K562 (cell line): ENCODE results near the gene CCDC18. TPM values are rescaled to one million over a fixed set of nuclear protein-coding genes. Genes with fewer than 3 reads are reported as not detected.
A peak's percentile ranks its signal among the peaks of the same experiment; 100 is the strongest.

ENCODE experiments used
- BRD9 ChIP-seq: fragments of 450-650 bp; IDR thresholded peaks from 2 replicates; pipeline ENCODE4 v1.6.1; 2018; ENCODE audit warnings: low read depth; ENCODE audit not compliant: partially characterized antibody
- CREM ChIP-seq: IDR thresholded peaks from 2 replicates; pipeline ENCODE4 v1.6.1; 2014; ENCODE audit warnings: antibody characterized with exemption, low read depth
- ETV5 ChIP-seq: sonication (generic); formaldehyde crosslinking; IDR thresholded peaks from 2 replicates; pipeline ENCODE4 v1.4.0; 2020; ENCODE audit warnings: low read depth, mild to moderate bottlenecking, missing genetic modification reagents
- HDAC1 ChIP-seq, 2 experiments: fragments of 450-650 bp; IDR thresholded peaks; 2 replicates each; pipeline ENCODE4 v1.6.1; 2016 to 2017; ENCODE audit warnings: inconsistent platforms in 1 of 2, mild to moderate bottlenecking in 1 of 2, moderate library complexity in 1 of 2
- KAT7 ChIP-seq: sonication (generic); formaldehyde crosslinking; IDR thresholded peaks from 2 replicates; pipeline ENCODE4 v1.8.0; 2022; ENCODE audit warnings: missing genetic modification reagents, mild to moderate bottlenecking, borderline replicate concordance
- LEF1 ChIP-seq: fragments of 450-650 bp; IDR thresholded peaks from 2 replicates; pipeline ENCODE4 v1.6.1; 2016; ENCODE audit warnings: mild to moderate bottlenecking
- MIER1 ChIP-seq: fragments of 450-650 bp; IDR thresholded peaks from 2 replicates; pipeline ENCODE4 v1.6.1; 2016; ENCODE audit warnings: antibody characterized with exemption, mild to moderate bottlenecking, low read depth
- POLR2AphosphoS5 ChIP-seq: IDR thresholded peaks from 2 replicates; pipeline ENCODE4 v1.6.1; 2011; ENCODE audit warnings: mild to moderate bottlenecking, low read depth, low read length, moderate library complexity; ENCODE audit not compliant: control insufficient read depth, insufficient read depth
- PTTG1 ChIP-seq: fragments of 450-650 bp; IDR thresholded peaks from 2 replicates; pipeline ENCODE4 v1.6.1; 2016; ENCODE audit warnings: low read depth, mild to moderate bottlenecking, missing genetic modification characterization, missing compliant biosample characterization
- RBFOX2 ChIP-seq: fragments of 200-400 bp; formaldehyde crosslinking; IDR thresholded peaks from 2 replicates; pipeline ENCODE4 v1.6.1; 2017; ENCODE audit warnings: low read depth, mild to moderate bottlenecking, low read length, moderate library complexity
- SRSF3 ChIP-seq: fragments of 200-400 bp; formaldehyde crosslinking; IDR thresholded peaks from 2 replicates; pipeline ENCODE4 v1.6.1; 2016; ENCODE audit warnings: mild to moderate bottlenecking, low read length, moderate library complexity; ENCODE audit not compliant: insufficient read depth
- ZKSCAN8 ChIP-seq: fragments of 200-800 bp; sonication (Bioruptor generic); IDR thresholded peaks from 2 replicates; pipeline ENCODE4 v1.6.1; 2016; ENCODE audit warnings: missing genetic modification characterization, missing compliant biosample characterization
- polyA plus RNA-seq, 8 experiments: library from polyadenylated mRNA; depleted of rRNA in 4 of 8; stranded (reverse) in 5 of 8; unstranded in 3 of 8; fragments of >200 nt; fragmentation: Nextera tagmentation in 2 of 8; fragmentation: Illumina TruSeq in 1 of 8; extraction: Ambion mirVana in 2 of 8; extraction: Trizol in 1 of 8; gene quantifications; 2 replicates each; pipeline versions ENCODE4 v1.2.1 to v1.2.3, GENCODE V29; 2011 to 2014; ENCODE audit warnings: inconsistent platforms in 1 of 8, missing spikeins in 1 of 8
- total RNA-seq, 7 experiments: library from RNA; depleted of rRNA in 6 of 7; stranded (reverse); fragments of >200 nt in 6 of 7; fragmentation: Illumina TruSeq in 2 of 7; extraction: Trizol in 2 of 7; gene quantifications; 2 replicates each; pipeline versions ENCODE4 v1.2.1 to v1.2.3, GENCODE V29; 2011 to 2021; ENCODE audit warnings: low replicate concordance in 1 of 7
- TF ChIP-seq, protein P1 (sequence below): fragments of 250-450 bp; sonication (Bioruptor Pico); IDR thresholded peaks from 2 replicates; pipeline ENCODE4 v1.5.0; 2021; ENCODE audit warnings: mild to moderate bottlenecking, moderate library complexity
- TF ChIP-seq, protein P2 (sequence below): fragments of 450-650 bp; IDR thresholded peaks from 2 replicates; pipeline ENCODE4 v1.6.1; 2016; ENCODE audit warnings: low read depth, mild to moderate bottlenecking, moderate library complexity
- TF ChIP-seq, protein P3 (sequence below): fragments of 250-450 bp; sonication (Bioruptor Pico); IDR thresholded peaks from 2 replicates; pipeline ENCODE4 v1.8.0; 2022; ENCODE audit warnings: moderate library complexity, mild to moderate bottlenecking, inconsistent platforms
- TF ChIP-seq, protein P4 (sequence below): fragments of 250-450 bp; sonication (Bioruptor Pico); IDR thresholded peaks from 2 replicates; pipeline ENCODE4 v1.4.0; 2020
- TF ChIP-seq, protein P5 (sequence below): fragments of 250-450 bp; sonication (Bioruptor Pico); IDR thresholded peaks from 2 replicates; pipeline ENCODE4 v1.5.0; 2020; ENCODE audit warnings: mild to moderate bottlenecking

The CCDC18 gene
- total and polyA plus RNA-seq, 9 of the 15 experiments (the other 6 are each of a cell fraction or from before 2014, with no cell fraction given), result 19.5 to 34.2 (median 24.3) TPM

DNA sequence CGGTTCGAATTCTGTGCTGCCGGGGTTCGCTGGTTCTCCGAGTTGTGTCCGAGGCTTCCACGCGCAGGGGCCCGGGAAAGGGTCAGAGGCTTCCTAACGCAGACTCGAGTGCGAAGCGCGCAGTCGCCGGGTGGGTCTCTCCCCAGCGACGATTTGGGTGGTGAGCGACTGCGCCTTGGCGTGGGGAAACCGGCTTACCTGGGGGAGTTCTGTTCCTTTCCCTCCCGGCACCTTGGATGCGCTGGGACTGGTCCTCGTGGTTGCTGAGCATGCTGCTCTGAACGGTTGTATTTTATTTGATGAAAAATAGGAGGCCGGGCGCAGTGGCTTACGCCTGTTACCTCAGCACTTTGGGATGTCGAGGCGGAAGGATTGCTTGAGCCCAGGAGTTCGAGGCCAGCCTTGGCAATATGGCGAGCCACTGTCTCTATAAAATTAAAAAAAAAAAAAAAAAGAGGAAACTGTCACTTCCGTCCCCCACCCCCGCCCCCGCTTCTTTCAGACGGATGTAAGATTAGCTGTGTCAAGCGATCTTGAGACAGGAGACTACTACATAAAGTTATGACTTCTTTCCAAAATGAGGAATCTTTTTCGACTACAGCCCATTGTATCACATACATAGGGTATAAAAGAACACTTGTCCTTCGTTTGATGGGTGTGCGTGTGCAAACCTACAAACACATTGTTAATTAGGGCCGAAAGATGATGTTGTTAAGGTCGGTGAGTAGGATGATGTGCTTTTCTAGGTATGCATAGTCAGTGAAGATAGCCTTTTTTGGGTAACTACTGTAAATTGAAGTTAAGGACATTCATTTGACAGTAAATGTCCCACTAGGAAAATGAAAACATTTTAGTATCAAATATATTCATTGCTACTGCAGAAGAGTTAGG is at the start of gene CCDC18 (continued):
- TF ChIP-seq POLR2AphosphoS5 (peak; percentile 56; the same call in 1 of the 2 replicates), SRSF3 (peak; percentile 57; the same call in 1 of the 2 replicates), ETV5 (CRISPR knock-in tag) (peak; percentile 78; the same call in 1 of the 2 replicates), BRD9 (peak; percentile 73), HDAC1 (IDR thresholded peaks at IDR 0.05) (peak in 1 of 2 experiments; percentile 96; a peak in 2 of 4 replicates), KAT7 (CRISPR knock-in tag) (no peak; the same call in 1 of the 2 replicates), LEF1 (0 out of 2 replicates have a peak, but pooled peaks have one; percentile 39), PTTG1 (no peak), ZKSCAN8 (no peak; the same call in 1 of the 2 replicates), MIER1 (peak; percentile 57), CREM (peak; percentile 26; the same call in 1 of the 2 replicates), RBFOX2 (peak; percentile 87)
- TF ChIP-seq, protein P1, sequence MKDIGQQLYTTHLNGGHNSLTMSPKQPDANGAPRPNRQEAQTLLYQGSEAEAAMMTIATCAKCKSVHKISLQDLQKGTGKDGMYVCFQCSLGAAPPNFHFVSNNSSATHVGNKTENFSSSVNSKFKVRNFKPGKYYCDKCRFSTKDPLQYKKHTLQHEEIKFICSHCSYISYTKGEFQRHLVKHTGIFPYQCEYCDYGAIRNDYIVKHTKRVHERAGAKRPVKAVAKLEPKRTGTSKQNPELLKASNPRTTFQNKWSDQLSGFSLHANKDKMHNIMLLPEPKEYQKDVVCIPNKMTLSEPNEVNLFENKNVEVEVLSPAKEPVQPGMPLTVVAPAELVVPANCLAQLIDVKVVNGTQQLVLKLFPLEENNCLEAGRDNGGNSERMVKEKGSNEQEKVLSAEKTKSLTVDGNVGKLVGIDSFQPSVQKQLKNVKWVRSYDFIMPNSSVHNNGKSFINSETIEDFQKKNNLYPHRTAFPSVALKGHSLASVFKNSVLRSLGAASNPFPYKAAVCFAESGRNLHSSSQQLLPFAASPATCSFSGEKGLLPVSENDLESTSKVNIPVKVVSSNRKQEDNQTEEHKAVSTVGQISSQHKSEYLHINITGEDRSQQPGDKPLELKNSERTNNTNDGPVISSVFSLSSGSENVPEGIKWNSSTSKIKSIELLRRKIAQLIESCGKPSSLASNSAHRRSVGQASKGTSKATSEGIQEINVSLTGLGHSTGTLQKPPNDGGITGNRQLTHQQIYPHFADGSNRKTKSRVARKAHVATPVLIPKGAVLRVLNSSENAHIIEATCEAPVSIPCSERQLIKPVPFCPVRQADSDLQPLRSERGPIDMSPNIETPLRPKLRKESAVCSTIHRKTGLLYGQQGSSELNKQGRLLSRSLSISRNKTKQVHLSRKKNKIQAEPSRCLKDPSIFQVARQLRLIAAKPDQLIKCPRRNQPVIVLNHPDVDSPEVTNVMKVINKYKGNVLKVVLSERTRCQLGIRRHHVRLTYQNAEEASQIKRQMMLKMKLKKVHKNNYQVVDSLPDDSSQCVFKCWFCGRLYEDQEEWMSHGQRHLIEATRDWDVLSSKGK, result no peak
- TF ChIP-seq, protein P2, sequence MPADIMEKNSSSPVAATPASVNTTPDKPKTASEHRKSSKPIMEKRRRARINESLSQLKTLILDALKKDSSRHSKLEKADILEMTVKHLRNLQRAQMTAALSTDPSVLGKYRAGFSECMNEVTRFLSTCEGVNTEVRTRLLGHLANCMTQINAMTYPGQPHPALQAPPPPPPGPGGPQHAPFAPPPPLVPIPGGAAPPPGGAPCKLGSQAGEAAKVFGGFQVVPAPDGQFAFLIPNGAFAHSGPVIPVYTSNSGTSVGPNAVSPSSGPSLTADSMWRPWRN, result 0 out of 2 replicates have a peak, but pooled peaks have one; percentile 3
- TF ChIP-seq, protein P3, sequence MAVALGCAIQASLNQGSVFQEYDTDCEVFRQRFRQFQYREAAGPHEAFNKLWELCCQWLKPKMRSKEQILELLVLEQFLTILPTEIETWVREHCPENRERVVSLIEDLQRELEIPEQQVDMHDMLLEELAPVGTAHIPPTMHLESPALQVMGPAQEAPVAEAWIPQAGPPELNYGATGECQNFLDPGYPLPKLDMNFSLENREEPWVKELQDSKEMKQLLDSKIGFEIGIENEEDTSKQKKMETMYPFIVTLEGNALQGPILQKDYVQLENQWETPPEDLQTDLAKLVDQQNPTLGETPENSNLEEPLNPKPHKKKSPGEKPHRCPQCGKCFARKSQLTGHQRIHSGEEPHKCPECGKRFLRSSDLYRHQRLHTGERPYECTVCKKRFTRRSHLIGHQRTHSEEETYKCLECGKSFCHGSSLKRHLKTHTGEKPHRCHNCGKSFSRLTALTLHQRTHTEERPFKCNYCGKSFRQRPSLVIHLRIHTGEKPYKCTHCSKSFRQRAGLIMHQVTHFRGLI (CRISPR knock-in tag), result no peak
- TF ChIP-seq, protein P4, sequence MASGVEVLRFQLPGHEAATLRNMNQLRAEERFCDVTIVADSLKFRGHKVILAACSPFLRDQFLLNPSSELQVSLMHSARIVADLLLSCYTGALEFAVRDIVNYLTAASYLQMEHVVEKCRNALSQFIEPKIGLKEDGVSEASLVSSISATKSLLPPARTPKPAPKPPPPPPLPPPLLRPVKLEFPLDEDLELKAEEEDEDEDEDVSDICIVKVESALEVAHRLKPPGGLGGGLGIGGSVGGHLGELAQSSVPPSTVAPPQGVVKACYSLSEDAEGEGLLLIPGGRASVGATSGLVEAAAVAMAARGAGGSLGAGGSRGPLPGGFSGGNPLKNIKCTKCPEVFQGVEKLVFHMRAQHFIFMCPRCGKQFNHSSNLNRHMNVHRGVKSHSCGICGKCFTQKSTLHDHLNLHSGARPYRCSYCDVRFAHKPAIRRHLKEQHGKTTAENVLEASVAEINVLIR (CRISPR knock-in tag), result no peak
- TF ChIP-seq, protein P5, sequence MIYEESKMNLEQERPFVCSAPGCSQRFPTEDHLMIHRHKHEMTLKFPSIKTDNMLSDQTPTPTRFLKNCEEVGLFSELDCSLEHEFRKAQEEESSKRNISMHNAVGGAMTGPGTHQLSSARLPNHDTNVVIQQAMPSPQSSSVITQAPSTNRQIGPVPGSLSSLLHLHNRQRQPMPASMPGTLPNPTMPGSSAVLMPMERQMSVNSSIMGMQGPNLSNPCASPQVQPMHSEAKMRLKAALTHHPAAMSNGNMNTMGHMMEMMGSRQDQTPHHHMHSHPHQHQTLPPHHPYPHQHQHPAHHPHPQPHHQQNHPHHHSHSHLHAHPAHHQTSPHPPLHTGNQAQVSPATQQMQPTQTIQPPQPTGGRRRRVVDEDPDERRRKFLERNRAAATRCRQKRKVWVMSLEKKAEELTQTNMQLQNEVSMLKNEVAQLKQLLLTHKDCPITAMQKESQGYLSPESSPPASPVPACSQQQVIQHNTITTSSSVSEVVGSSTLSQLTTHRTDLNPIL (CRISPR knock-in tag), result no peak
